Neuron (in vitro differentiated cells): ENCODE measurements around the gene TMEM61.

Source experiments
- H2AFZ ChIP-seq: one replicate; pipeline ENCODE4 v1.6.1; 2013; ENCODE audit warnings: low read depth, mild to moderate bottlenecking, inconsistent platforms, low read length, moderate library complexity
- H3K27me3 ChIP-seq: one replicate; pipeline ENCODE4 v1.6.1; 2013; ENCODE audit warnings: low read length; ENCODE audit not compliant: insufficient read depth
- H3K36me3 ChIP-seq: one replicate; pipeline ENCODE4 v1.6.1; 2013; ENCODE audit warnings: low read length; ENCODE audit not compliant: insufficient read depth
- H3K4me1 ChIP-seq: one replicate; pipeline ENCODE4 v1.6.1; 2013; ENCODE audit warnings: low read length; ENCODE audit not compliant: insufficient read depth
- H3K4me3 ChIP-seq: 2 replicates; pipeline ENCODE4 v1.5.1; 2013; ENCODE audit warnings: mild to moderate bottlenecking, low read length, moderate library complexity
- H3K9me3 ChIP-seq: one replicate; pipeline ENCODE4 v1.6.1; 2013; ENCODE audit warnings: low read length

Gene TMEM61

GRCh38 chr1:54981466-54981865, 1.0 kb downstream of the TMEM61 start:
- H3K9me3 ChIP-seq: no peaks in the 10 kb centered on the region
- no peak overlapping the region for H2AFZ ChIP-seq
- H3K4me1 ChIP-seq: no peaks in the 10 kb centered on the region
- no peaks in the 10 kb centered on the region for H3K36me3 ChIP-seq
- peaks cover 60% of the 10 kb centered on the region for H3K27me3 ChIP-seq
- H3K4me3 ChIP-seq: no peak overlapping the region

- H3K4me1 ChIP-seq: no peaks in the 10 kb centered on the region
- H3K9me3 ChIP-seq: no peaks in the 10 kb centered on the region
- H3K36me3 ChIP-seq: no peaks in the 10 kb centered on the region
- H3K27me3 ChIP-seq: peaks cover 52% of the 10 kb centered on the region
- H2AFZ ChIP-seq: no peak overlapping the region
- H3K4me3 ChIP-seq: no peak overlapping the region
Observed at GRCh38 chr1:54982739-54983138, 2.3 kb downstream of the TMEM61 start.

DNA sequence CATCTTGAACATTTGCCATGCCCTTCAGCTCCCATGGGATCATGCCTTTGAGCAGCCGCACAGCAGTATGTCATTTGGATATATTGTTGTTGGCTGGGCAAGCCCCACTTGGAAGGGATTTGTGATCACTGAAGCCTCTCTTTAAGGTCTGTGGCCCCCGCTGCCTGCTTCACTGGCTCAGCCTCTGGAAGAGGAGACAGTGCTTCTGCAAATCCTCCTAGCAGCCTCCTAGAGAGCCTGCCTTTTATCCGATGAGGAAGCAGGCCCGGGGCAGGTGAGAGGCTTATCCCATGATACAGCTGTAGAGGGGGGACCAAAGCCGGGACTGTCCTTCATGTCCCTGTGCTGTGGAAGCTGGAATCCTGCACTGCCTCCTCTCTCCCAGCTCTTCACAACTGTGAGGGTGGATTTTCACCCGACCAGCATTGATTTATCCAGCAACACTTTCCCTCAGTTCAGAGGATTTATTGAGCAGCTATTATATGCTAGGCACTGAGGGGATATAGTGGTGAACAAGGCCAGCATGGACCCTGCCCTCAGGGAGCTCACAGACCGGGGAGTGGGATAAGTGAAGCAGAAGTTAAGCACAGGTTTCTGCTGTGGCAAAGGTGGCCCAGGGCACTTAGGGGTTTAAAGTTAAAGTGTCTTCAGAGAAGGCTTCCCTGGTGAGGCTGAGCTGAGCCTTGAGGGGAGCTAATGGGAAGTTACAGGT, 3.9 kb downstream of the TMEM61 start:
- Histone ChIP-seq H2AFZ (no peak overlapping the region), H3K4me1 (no peaks in the 10 kb centered on the region), H3K27me3 (peaks cover 37% of the 10 kb centered on the region), H3K9me3 (no peaks in the 10 kb centered on the region), H3K4me3 (no peak overlapping the region), H3K36me3 (no peaks in the 10 kb centered on the region)

DNA sequence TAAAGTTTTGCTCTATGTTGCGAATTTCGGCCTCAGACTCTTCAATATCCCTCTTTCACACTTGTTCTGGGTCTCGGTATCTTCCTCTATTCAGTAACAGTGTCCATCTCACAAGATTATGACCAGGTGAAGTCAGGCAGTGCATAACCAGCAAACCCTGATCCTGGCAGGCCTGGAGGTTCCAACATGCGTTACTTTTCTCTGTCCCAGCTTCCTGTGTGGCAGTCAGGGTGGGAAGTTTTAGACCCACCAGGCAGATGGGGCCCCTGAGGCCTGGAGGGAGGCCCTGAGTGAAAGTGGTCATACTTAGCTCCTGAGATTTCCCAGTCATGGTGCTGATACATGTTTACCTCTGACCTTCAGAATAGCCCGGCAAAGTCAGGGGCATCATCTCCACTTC, 5.1 kb downstream of the TMEM61 start:
- Histone ChIP-seq H3K36me3 (no peaks in the 10 kb centered on the region), H3K4me3 (no peak overlapping the region), H3K9me3 (no peaks in the 10 kb centered on the region), H3K4me1 (no peaks in the 10 kb centered on the region), H2AFZ (no peak overlapping the region), H3K27me3 (peaks cover 25% of the 10 kb centered on the region)

DNA sequence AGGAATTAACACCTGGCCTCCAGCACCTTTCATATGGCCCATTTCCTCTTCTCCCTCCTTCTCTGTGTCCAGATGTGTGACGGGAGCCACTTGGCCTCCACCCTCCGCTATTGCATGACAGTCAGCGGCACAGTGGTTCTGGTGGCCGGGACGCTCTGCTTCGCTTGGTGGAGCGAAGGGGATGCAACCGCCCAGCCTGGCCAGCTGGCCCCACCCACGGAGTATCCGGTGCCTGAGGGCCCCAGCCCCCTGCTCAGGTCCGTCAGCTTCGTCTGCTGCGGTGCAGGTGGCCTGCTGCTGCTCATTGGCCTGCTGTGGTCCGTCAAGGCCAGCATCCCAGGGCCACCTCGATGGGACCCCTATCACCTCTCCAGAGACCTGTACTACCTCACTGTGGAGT, 5.6 kb downstream of the TMEM61 start:
- H3K27me3 ChIP-seq: peaks cover 24% of the 10 kb centered on the region
- H3K4me1 ChIP-seq: no peaks in the 10 kb centered on the region
- no peak overlapping the region for H3K4me3 ChIP-seq
- H2AFZ ChIP-seq: no peak overlapping the region
- H3K9me3 ChIP-seq: no peaks in the 10 kb centered on the region
- H3K36me3 ChIP-seq: no peaks in the 10 kb centered on the region

GRCh38 chr1:54986533-54986932, 6.1 kb downstream of the TMEM61 start:
- H3K27me3 ChIP-seq: peaks cover 20% of the 10 kb centered on the region
- no peak overlapping the region for H3K4me3 ChIP-seq
- H3K4me1 ChIP-seq: no peaks in the 10 kb centered on the region
- no peaks in the 10 kb centered on the region for H3K36me3 ChIP-seq
- H2AFZ ChIP-seq: no peak overlapping the region
- no peaks in the 10 kb centered on the region for H3K9me3 ChIP-seq

DNA sequence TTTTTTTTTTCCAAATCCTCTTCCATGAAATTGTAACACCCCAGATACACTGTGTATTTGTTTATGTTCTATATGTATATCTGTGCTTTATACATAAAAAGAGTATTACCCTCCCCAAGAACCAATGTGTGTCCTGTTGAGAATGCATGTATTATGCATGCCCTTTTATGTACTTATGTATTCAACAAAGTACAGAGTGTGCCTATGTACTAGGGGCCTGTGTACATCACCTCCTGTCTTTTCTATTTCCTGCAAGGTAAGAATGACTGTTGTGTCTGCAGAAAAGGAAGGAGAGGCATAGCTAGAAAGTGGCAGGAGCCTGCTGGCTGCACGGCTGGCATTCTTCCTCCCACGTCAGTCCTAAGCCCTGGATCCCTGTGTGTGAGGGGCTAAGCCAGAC, 7.0 kb downstream of the TMEM61 start:
- Histone ChIP-seq H3K36me3 (no peaks in the 10 kb centered on the region), H3K27me3 (peaks cover 14% of the 10 kb centered on the region), H3K9me3 (no peaks in the 10 kb centered on the region), H2AFZ (no peak overlapping the region), H3K4me1 (no peaks in the 10 kb centered on the region), H3K4me3 (no peak overlapping the region)

DNA sequence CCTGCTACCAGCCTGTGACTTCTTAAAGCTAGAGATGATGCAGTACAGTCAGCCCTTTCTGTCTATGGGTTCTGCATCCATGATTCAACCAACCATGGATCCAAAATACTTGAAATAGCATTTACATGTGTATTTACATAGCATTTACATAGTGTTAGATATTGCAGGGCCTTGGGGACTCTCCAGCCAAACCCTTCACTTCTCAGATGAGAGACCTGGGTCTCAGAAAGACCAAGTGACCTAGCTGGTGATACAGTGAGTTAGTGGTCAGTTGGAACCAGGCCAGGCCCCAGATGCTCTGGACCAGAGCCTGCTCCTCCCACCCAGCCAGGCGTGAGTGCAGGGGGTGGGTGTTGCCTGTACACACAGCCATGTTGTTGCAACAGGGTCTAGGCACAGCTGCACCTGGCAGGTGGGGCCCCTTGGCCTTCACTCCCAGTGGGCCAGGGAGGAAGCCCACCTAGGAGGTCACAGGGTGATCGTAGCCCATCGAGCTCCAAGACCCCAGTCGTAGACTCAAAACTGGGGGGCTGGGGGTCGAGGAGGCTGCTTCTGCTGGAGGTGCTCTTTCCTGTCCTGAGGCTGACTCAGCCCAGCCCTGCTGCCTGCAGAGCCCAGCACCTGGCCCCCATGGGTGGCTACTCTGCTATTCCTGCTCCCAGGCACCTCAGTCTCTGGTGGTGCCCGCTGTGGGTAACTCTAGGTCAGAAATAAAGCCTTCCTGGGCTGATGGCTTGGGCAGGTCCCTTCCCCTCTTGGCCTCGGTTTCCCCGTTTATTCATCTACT, 7.7 kb downstream of the TMEM61 start:
- H3K9me3 ChIP-seq: no peaks in the 10 kb centered on the region
- H2AFZ ChIP-seq: no peak overlapping the region
- no peaks in the 10 kb centered on the region for H3K4me1 ChIP-seq
- no peak overlapping the region for H3K4me3 ChIP-seq
- H3K36me3 ChIP-seq: no peaks in the 10 kb centered on the region
- peaks cover 14% of the 10 kb centered on the region for H3K27me3 ChIP-seq

DNA sequence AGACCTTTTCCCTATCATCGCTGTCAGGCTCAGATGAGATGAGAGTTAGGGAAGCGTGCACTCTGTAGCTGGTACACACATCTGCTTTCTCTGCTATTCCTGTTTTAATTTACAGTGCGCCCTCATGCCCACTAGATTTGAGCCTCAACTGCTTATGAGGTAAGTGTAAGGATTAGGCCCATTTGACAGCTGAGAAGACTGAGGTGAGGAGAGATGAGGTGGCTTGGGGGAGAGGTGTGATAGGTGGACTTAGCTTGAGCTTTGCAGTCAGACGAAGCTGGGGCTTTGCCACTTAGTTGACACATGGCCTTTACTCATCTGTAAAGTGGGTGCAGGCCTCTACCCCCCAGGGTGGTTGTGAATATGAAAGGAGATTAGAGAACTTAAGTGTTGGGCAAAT, 8.5 kb downstream of the TMEM61 start:
- Histone ChIP-seq H3K9me3 (no peaks in the 10 kb centered on the region), H3K4me1 (no peaks in the 10 kb centered on the region), H3K4me3 (no peak overlapping the region), H3K27me3 (peaks cover 14% of the 10 kb centered on the region), H2AFZ (no peak overlapping the region), H3K36me3 (no peaks in the 10 kb centered on the region)

DNA sequence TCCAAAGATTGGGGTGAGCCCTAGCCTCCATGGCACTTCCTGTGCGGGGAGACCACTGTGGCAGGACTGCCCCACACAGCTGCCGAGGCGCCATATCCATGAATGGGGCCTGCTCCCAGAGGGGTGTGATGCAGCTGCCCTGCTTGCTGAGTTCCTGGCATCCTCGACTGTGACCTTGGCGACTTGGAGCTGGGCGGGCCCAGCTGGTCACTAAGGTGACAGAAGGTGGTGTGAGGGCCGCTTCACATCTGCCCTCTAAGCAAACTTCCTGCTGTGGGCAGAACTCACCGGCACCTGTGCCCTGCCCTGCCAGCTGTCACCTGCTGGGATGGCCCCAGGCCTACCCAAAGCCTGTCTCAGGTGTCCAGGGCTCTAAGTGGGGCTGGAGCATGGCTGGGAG, 9.0 kb downstream of the TMEM61 start:
- Histone ChIP-seq H3K9me3 (no peaks in the 10 kb centered on the region), H3K4me1 (no peaks in the 10 kb centered on the region), H3K36me3 (no peaks in the 10 kb centered on the region), H3K27me3 (peaks cover 11% of the 10 kb centered on the region), H2AFZ (no peak overlapping the region), H3K4me3 (no peak overlapping the region)

GRCh38 chr1:54989968-54990810, 9.8 kb downstream of the TMEM61 start:
- peaks cover 15% of the 10 kb centered on the region for H3K27me3 ChIP-seq
- H3K4me3 ChIP-seq: no peak overlapping the region
- no peaks in the 10 kb centered on the region for H3K4me1 ChIP-seq
- H3K36me3 ChIP-seq: no peaks in the 10 kb centered on the region
- H3K9me3 ChIP-seq: no peaks in the 10 kb centered on the region
- H2AFZ ChIP-seq: no peak overlapping the region

DNA sequence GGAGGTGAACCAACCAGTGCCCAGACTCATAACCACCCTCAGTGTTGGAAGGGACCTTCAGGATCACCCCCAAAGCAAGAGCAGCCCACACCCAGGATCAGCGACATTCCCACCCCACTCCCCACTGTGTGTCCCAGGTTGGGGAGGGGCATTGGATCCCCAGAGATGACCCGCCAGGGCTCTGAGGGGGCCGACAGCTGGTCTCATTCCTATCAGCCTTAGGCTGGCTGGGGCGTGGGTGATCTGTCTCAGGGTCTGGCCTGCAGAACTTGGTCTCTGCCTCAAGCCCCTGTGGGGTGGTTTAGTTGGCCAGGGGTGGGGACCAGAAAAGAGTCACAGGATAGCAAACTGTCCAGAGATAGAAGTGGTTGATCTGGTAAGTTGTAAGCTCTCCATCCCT, 10.5 kb downstream of the TMEM61 start:
- Histone ChIP-seq H3K9me3 (no peaks in the 10 kb centered on the region), H2AFZ (no peak overlapping the region), H3K27me3 (peaks cover 22% of the 10 kb centered on the region), H3K4me1 (no peaks in the 10 kb centered on the region), H3K36me3 (no peaks in the 10 kb centered on the region), H3K4me3 (no peak overlapping the region)

GRCh38 chr1:54991939-54992338, 11.5 kb downstream of the TMEM61 start:
- Histone ChIP-seq H2AFZ (no peak overlapping the region), H3K27me3 (peaks cover 32% of the 10 kb centered on the region), H3K4me3 (no peak overlapping the region), H3K9me3 (no peaks in the 10 kb centered on the region), H3K36me3 (no peaks in the 10 kb centered on the region), H3K4me1 (no peaks in the 10 kb centered on the region)
